Subcutaneous preadipocyte (primary cell): Measurements from ENCODE around the gene ASB13. TPM values are rescaled to one million over a fixed set of nuclear protein-coding genes. Genes with fewer than 3 reads are reported as not detected.

Experiments used
- small RNA-seq: library from RNA; depleted of rRNA; stranded (forward); fragments of <200 nt; gene quantifications from one replicate; pipeline ENCODE3, GENCODE V24; 2012
- total RNA-seq: library from RNA; depleted of rRNA; stranded (reverse); fragments of >200 nt; gene quantifications from 2 replicates; pipeline ENCODE4 v1.2.3, GENCODE V29; 2012

ASB13 gene, protein sequence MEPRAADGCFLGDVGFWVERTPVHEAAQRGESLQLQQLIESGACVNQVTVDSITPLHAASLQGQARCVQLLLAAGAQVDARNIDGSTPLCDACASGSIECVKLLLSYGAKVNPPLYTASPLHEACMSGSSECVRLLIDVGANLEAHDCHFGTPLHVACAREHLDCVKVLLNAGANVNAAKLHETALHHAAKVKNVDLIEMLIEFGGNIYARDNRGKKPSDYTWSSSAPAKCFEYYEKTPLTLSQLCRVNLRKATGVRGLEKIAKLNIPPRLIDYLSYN
- total RNA-seq, result 10.8 and 12.1 TPM in 2 replicates

DNA sequence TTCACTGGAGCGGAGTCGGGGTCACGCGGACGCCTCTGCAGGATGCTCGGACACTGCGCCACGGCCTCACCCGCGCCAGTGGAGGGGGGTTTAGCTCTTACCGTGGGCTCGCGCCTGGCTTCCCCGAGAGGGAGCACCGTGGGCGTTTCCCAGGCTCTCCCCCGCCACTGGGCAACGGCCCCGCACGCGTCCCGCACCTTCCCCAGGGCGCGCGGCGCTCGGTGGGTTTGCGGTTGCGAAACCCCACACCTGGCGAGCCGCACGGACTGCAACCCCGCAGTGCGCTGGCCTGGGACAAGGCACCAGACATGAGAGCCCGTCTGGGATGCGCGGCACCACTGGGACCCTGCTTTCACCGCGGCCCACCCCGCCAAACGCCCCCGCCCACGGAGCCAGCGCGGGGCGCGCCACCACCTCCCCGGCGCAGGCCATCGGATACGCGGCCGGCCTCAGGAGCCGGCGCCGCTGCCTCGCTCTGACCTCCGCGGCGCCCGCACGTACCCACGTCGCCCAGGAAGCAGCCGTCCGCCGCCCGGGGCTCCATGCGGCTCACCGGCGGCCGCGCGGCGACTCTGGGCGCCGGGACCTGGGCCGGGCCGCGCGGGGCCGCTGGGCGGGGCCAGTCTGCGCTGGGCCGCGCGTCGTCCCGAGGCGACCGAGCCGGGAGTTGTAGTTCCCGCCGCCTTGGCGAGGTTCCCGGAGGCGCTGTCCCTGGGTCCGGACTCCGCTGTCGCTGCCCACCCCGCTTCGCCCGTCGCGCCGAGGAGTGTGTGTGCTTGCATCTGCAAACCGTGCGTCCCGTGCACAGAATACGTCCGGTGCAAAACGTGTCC, at the start of gene ASB13:
Gene ASB13 (minus strand): TSS at position 588 of the 833 bp plus-strand sequence. CDS start 44 bp downstream, at position 544.

DNA sequence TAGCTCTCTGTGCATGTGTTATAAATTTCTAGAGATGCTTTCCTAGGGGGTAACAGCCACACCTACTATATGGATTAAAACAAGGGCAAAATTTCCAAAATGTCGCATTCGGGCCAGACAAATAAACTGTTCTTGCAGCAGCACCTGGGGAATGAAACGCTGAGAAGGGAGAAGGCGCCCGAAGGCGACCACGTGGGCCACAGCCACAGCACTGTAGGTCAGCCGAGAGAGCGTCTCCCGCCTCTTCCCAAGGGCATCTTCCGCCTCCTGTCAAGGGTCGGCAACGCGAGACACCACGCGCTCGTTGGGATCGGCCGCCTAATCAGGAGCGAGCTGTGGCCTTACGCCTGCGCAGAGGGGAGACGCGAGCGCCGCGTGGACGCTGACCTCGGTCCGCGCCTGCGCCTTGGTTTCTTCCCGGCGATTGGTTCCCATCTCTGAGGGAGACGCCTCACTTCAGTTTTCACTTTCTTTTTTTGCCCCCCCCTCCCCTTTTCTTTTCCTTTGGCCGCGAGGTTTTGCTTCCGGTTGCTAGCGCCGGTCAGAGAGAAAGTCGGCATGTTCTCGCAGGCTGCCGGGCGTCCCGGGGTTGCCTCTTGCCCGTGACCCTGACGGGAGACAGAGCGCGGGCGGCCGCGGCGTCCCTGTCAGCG, 18.0 kb upstream of the ASB13 start, which contains the start of gene TASOR2:
Gene TASOR2 (plus strand): TSS at position 521 of the 653 bp plus-strand sequence. CDS start 35,805 bp downstream, outside the sequence.

Small RNA genes within 50 kb of the gene (small RNA-seq; reads per million reads assigned to genes)
- gene AL365356.2 (not detected), gene RN7SL445P (not detected)

Other genes with a start within 250 kb of the ASB13 start
- gene CALML5, start 167.0 kb downstream of the ASB13 start, total RNA-seq, result not detected in 2 replicates
- not detected in 2 replicates for gene CALML3, start 141.6 kb downstream of the ASB13 start, total RNA-seq
- gene TASOR2, start 18.2 kb upstream of the ASB13 start, total RNA-seq, result 58.8 and 94.8 TPM in 2 replicates
- 575 and 624 TPM in 2 replicates for gene GDI2, start 146.8 kb upstream of the ASB13 start, total RNA-seq
- 7.7 and 10.6 TPM in 2 replicates for gene ANKRD16, start 223.3 kb upstream of the ASB13 start, total RNA-seq
- 79.2 and 80.1 TPM in 2 replicates for gene FBH1, start 223.6 kb upstream of the ASB13 start, total RNA-seq